ENCODE results near the gene TRIM33.

GRCh38 chr1:114503916-114504422, 7.0 kb downstream of the TRIM33 start:
- TF ChIP-seq EP300 (IDR thresholded peaks at IDR 0.05), result no peak
- no peak for TF ChIP-seq CTCF (IDR thresholded peaks at IDR 0.05)
